RCC 7860 (cell line): Measurements from ENCODE around the gene C2CD4D.

Experiments used
- DNase-seq: peaks from one replicate; pipeline ENCODE4 v3.0.0-alpha.2; 2015; ENCODE audit warnings: low spot score
- FAIRE-seq: peaks from 2 replicates; lab custom pipeline; 2012; peaks lifted over from hg19 to GRCh38; lab: Jason Lieb, UNC

C2CD4D gene

GRCh38 chr1:151815716-151816327 lies 23.8 kb downstream of the C2CD4D start:
- FAIRE-seq: no peak
- DNase-seq: no peak

- DNase-seq (no peak), FAIRE-seq (no peak)
Measured at GRCh38 chr1:151814971-151815545, 24.6 kb downstream of the C2CD4D start.

GRCh38 chr1:151814426-151814825 lies 25.2 kb downstream of the C2CD4D start:
- DNase-seq (no peak), FAIRE-seq (no peak)

- FAIRE-seq: no peak
- DNase-seq: no peak
Measured at GRCh38 chr1:151813271-151813977, 26.2 kb downstream of the C2CD4D start.

- DNase-seq (no peak), FAIRE-seq (no peak)
Measured at GRCh38 chr1:151811181-151811580, 28.4 kb downstream of the C2CD4D start.

- no peak for DNase-seq
- no peak for FAIRE-seq
Measured at GRCh38 chr1:151809985-151810556, 29.5 kb downstream of the C2CD4D start.

GRCh38 chr1:151809290-151809984 lies 30.2 kb downstream of the C2CD4D start:
- DNase-seq: no peak
- no peak for FAIRE-seq

- FAIRE-seq (no peak), DNase-seq (no peak)
Measured at GRCh38 chr1:151807766-151808165, 31.9 kb downstream of the C2CD4D start.

GRCh38 chr1:151807131-151807530 lies 32.5 kb downstream of the C2CD4D start:
- no peak for DNase-seq
- no peak for FAIRE-seq

- DNase-seq: no peak
- no peak for FAIRE-seq
Measured at GRCh38 chr1:151806170-151806569, 33.5 kb downstream of the C2CD4D start.

GRCh38 chr1:151805066-151805820 lies 34.4 kb downstream of the C2CD4D start, which contains the start of gene LINGO4:
TSS of gene LINGO4 (minus strand) at chr1:151805419. CDS start at chr1:151802704, 2,715 bp downstream.
- FAIRE-seq: no peak

GRCh38 chr1:151803915-151804314 lies 35.7 kb downstream of the C2CD4D start:
- no peak for FAIRE-seq

More at GRCh38 chr1:151805066-151805820, 34.4 kb downstream of the C2CD4D start, which contains the start of gene LINGO4:
- DNase-seq: no peak

GRCh38 chr1:151803164-151803563 lies 36.5 kb downstream of the C2CD4D start:
- FAIRE-seq (no peak), DNase-seq (no peak)

More at GRCh38 chr1:151803915-151804314, 35.7 kb downstream of the C2CD4D start:
- no peak for DNase-seq

GRCh38 chr1:151802372-151802771 lies 37.2 kb downstream of the C2CD4D start:
- FAIRE-seq (no peak), DNase-seq (no peak)

- no peak for DNase-seq
- FAIRE-seq: no peak
Measured at GRCh38 chr1:151801846-151802245, 37.8 kb downstream of the C2CD4D start.

GRCh38 chr1:151801310-151801820 lies 38.3 kb downstream of the C2CD4D start:
- no peak for DNase-seq
- FAIRE-seq: no peak

- DNase-seq (no peak), FAIRE-seq (no peak)
Measured at GRCh38 chr1:151800830-151801229, 38.8 kb downstream of the C2CD4D start.

- no peak for FAIRE-seq
- no peak for DNase-seq
Measured at GRCh38 chr1:151799179-151800022, 40.2 kb downstream of the C2CD4D start.

- no peak for DNase-seq
Measured at GRCh38 chr1:151798571-151798970, 41.0 kb downstream of the C2CD4D start.

More at GRCh38 chr1:151798571-151798970, 41.0 kb downstream of the C2CD4D start:
- FAIRE-seq: no peak
